Medulla oblongata (tissue), 1 donor: ENCODE results near the gene TSPAN17.

Experiments
- DNase-seq: peaks from one replicate; pipeline ENCODE4 v3.0.0-alpha.2; 2015; ENCODE audit errors: extremely low spot score

The TSPAN17 gene

GRCh38 chr5:176642675-176643490 is 4.4 kb upstream of the TSPAN17 start:
- no peak for DNase-seq

- DNase-seq: no peak
Measured at GRCh38 chr5:176643491-176644219, 3.6 kb upstream of the TSPAN17 start.

GRCh38 chr5:176644294-176644693 is 3.0 kb upstream of the TSPAN17 start:
- no peak for DNase-seq

GRCh38 chr5:176644878-176645670 is 2.2 kb upstream of the TSPAN17 start:
- no peak for DNase-seq

- DNase-seq: no peak
Measured at GRCh38 chr5:176646049-176646706, 1.1 kb upstream of the TSPAN17 start.

- DNase-seq: no peak
Measured at GRCh38 chr5:176646707-176647029, 616 bp upstream of the TSPAN17 start.

GRCh38 chr5:176647843-176648473 is 674 bp downstream of the TSPAN17 start:
- DNase-seq: peak; percentile 23

GRCh38 chr5:176648474-176649194 is 1.4 kb downstream of the TSPAN17 start:
- DNase-seq: no peak

GRCh38 chr5:176650354-176650884 is 3.1 kb downstream of the TSPAN17 start:
- DNase-seq: no peak

- DNase-seq: no peak
Measured at GRCh38 chr5:176651472-176651980, 4.2 kb downstream of the TSPAN17 start.

GRCh38 chr5:176652136-176652535 is 4.9 kb downstream of the TSPAN17 start:
- DNase-seq: peak; percentile 16

- DNase-seq: no peak
Measured at GRCh38 chr5:176653401-176654385, 6.4 kb downstream of the TSPAN17 start.

- DNase-seq: no peak
Measured at GRCh38 chr5:176654856-176655255, 7.6 kb downstream of the TSPAN17 start.

- DNase-seq: no peak
Measured at GRCh38 chr5:176656467-176656990, 9.2 kb downstream of the TSPAN17 start.

GRCh38 chr5:176658007-176658599 is 10.8 kb downstream of the TSPAN17 start:
- peak; percentile 84 for DNase-seq

GRCh38 chr5:176658817-176659511 is 11.7 kb downstream of the TSPAN17 start:
- peak; percentile 34 for DNase-seq

GRCh38 chr5:176659512-176659839 is 12.2 kb downstream of the TSPAN17 start:
- no peak for DNase-seq
